ENCODE results near the gene RASGRF2.
"Not testable (repeated sequence)": the region's sequence is repeated elsewhere in the genome, so short reads cannot be mapped to it uniquely, and the experiment has no call there.

The RASGRF2 gene

DNA sequence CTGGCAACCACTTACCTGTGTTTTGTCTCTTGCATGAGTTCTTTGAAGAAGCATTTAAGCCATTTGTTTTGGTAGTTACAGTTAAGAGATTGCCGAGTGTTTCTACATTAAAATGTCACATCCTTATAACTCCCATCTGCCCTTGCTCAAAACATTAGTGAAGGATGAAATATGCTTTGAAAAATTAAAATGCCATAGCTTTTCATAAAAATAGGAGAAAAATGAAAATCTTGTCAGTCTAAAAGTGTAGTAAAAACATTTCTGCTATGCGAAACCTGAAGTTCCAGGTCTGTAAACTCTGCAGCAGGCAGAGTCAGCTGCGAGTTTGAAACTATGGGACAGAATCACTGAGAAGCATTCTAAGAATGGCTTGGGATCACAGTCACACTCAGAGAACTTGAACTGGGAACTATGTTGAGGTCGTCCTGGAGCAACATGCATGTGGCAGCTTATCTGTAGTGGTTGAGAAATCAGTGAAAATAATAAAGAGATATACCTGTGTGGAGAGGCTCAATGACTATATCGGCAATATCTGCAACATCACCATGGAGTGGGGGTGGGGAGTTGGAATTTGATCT, 67.4 kb downstream of the RASGRF2 start:
- DNase-seq (ENCODE audit: low read depth) = no peak
- TF ChIP-seq, protein P1, sequence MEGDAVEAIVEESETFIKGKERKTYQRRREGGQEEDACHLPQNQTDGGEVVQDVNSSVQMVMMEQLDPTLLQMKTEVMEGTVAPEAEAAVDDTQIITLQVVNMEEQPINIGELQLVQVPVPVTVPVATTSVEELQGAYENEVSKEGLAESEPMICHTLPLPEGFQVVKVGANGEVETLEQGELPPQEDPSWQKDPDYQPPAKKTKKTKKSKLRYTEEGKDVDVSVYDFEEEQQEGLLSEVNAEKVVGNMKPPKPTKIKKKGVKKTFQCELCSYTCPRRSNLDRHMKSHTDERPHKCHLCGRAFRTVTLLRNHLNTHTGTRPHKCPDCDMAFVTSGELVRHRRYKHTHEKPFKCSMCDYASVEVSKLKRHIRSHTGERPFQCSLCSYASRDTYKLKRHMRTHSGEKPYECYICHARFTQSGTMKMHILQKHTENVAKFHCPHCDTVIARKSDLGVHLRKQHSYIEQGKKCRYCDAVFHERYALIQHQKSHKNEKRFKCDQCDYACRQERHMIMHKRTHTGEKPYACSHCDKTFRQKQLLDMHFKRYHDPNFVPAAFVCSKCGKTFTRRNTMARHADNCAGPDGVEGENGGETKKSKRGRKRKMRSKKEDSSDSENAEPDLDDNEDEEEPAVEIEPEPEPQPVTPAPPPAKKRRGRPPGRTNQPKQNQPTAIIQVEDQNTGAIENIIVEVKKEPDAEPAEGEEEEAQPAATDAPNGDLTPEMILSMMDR (conservative IDR thresholded peaks at IDR 0.05; ENCODE audit: low read depth, low read length) = no peak

GRCh38 chr5:81028888-81029287, 68.7 kb downstream of the RASGRF2 start:
- DNase-seq (ENCODE audit: low read depth); H3K4me3 ChIP-seq (ENCODE audit: low read length): not testable (repeated sequence)

More for the DNA sequence above, 67.4 kb downstream of the RASGRF2 start:
- H3K4me3 ChIP-seq (ENCODE audit: low read length) = no peak overlapping the region

GRCh38 chr5:81029736-81030135, 69.6 kb downstream of the RASGRF2 start:
- not testable (repeated sequence) for DNase-seq (ENCODE audit: low read depth); H3K4me3 ChIP-seq (ENCODE audit: low read length)

- H3K4me3 ChIP-seq (ENCODE audit: low read length); DNase-seq (ENCODE audit: low read depth): not testable (repeated sequence)
Observed at GRCh38 chr5:81030236-81031034, 70.3 kb downstream of the RASGRF2 start.

DNA sequence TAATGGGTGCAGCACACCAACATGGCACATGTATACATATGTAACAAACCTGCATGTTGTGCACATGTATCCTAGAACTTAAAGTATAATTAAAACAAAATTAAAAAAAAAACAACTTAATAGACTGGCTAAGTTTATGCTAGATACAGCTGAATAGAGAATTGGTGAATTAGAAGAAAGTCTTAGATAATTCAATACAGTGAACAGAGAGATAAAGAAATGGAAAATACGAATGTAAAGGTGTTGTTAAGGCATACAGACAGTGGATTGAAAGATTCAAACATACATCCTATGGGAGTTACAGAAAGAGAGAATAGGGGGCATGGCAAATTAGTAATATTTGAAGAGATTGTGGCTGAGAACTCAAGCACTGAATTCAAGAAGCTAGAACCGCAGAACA, 75.4 kb downstream of the RASGRF2 start:
- no peak overlapping the region for H3K4me3 ChIP-seq (ENCODE audit: low read length)
- TF ChIP-seq, protein P1 (conservative IDR thresholded peaks at IDR 0.05; ENCODE audit: low read depth, low read length) = no peak
- no peak for DNase-seq (ENCODE audit: low read depth)

DNA sequence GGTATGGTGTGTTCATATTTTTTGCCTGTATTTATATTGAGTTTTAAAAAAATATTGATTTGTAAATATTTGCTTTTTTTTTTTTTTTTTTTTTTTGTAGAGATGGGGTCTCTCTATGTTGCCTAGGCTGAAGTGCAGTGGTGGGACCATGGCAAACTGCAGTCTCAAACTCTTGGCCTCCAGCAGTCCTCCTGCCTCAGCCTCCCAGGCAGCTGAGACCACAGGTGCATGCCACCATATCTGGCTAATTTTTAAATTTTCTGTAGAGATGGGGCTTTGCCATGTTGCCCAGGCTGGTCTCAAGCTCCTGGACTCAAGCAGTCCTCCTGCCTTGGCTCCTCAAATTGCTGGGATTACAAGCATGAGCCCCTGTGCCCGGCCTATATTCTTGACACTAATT, 78.3 kb downstream of the RASGRF2 start:
- no peak overlapping the region for H3K4me3 ChIP-seq (ENCODE audit: low read length)
- no peak for DNase-seq (ENCODE audit: low read depth)
- TF ChIP-seq, protein P1 (conservative IDR thresholded peaks at IDR 0.05; ENCODE audit: low read depth, low read length) = no peak

- H3K4me3 ChIP-seq (ENCODE audit: low read length) = no peak overlapping the region
- no peak for DNase-seq (ENCODE audit: low read depth)
- TF ChIP-seq, protein P1 (conservative IDR thresholded peaks at IDR 0.05; ENCODE audit: low read depth, low read length) = no peak
Observed at GRCh38 chr5:81044868-81045267, 84.7 kb downstream of the RASGRF2 start.

- TF ChIP-seq, protein P1 (conservative IDR thresholded peaks at IDR 0.05; ENCODE audit: low read depth, low read length) = no peak
- no peak overlapping the region for H3K4me3 ChIP-seq (ENCODE audit: low read length)
- no peak for DNase-seq (ENCODE audit: low read depth)
Observed at GRCh38 chr5:81045389-81045807, 85.2 kb downstream of the RASGRF2 start.
